ENCODE measurements around the gene CXCL14. TPM values are rescaled to one million over a fixed set of nuclear protein-coding genes. Genes with fewer than 3 reads are reported as not detected.

CXCL14 gene
- total RNA-seq, 1 experiment from 2014 or later, result not detected

DNA sequence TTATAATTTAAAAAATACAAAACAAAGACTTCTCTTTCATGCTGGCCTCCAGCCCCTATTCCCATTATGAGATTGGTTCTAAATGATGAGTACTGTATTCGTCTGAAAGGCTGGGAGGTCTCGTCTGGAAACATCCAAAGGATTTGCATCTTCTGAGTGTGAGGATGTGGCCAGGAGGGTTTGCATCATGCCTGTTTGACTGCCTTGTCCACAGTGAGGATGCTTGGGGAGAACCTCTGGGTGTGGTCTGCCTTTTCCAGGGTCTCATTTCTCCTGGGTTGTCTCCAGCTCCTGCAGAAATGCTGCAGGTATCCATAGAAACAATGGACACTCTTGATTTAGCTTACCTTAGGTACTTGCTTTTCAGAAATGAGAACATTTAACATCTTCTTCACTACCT lies 26.4 kb upstream of the CXCL14 start:
- Mint-ChIP-seq H3K9me3 (ENCODE audit: unreplicated experiment) (no peaks in the 10 kb centered on the region), H3K36me3 (ENCODE audit: insufficient read depth, unreplicated experiment) (no peaks in the 10 kb centered on the region), H3K27me3 (ENCODE audit: insufficient read depth, unreplicated experiment) (peaks cover 36% of the 10 kb centered on the region), H3K27ac (ENCODE audit: low read depth, unreplicated experiment) (no peak overlapping the region), H3K4me3 (ENCODE audit: unreplicated experiment) (no peak overlapping the region), H3K4me1 (ENCODE audit: insufficient read depth, unreplicated experiment) (no peaks in the 10 kb centered on the region)
- intact Hi-C loops (cut with micrococcal nuclease), result no loop called here
- TF ChIP-seq, protein P1, sequence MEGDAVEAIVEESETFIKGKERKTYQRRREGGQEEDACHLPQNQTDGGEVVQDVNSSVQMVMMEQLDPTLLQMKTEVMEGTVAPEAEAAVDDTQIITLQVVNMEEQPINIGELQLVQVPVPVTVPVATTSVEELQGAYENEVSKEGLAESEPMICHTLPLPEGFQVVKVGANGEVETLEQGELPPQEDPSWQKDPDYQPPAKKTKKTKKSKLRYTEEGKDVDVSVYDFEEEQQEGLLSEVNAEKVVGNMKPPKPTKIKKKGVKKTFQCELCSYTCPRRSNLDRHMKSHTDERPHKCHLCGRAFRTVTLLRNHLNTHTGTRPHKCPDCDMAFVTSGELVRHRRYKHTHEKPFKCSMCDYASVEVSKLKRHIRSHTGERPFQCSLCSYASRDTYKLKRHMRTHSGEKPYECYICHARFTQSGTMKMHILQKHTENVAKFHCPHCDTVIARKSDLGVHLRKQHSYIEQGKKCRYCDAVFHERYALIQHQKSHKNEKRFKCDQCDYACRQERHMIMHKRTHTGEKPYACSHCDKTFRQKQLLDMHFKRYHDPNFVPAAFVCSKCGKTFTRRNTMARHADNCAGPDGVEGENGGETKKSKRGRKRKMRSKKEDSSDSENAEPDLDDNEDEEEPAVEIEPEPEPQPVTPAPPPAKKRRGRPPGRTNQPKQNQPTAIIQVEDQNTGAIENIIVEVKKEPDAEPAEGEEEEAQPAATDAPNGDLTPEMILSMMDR (IDR thresholded peaks at IDR 0.05; ENCODE audit: unreplicated experiment), result no peak
- no peak for DNase-seq (ENCODE audit: unreplicated experiment)
- ChIA-PET CTCF (interaction anchor here (0.9 to 1.4 kb wide), 4 partner anchors 12 to 50 kb away, joined by 3 to 6 read pairs (median 3); no protein-coding TSS in a partner anchor), POLR2A (interaction anchor here (0.7 to 1.8 kb wide), 2 partner anchors 16 to 100 kb away, joined by 3 to 4 read pairs; no protein-coding TSS in a partner anchor)
- no TSS peak for BruUV-seq (replicated peaks)

GRCh38 chr5:135604056-135604455 lies 25.3 kb upstream of the CXCL14 start:
- H3K9me3 Mint-ChIP-seq (ENCODE audit: unreplicated experiment), result no peaks in the 10 kb centered on the region
- BruUV-seq (replicated peaks), result no TSS peak
- CTCF ChIA-PET, result interaction anchor here (0.6 to 1.4 kb wide), 2 partner anchors 11 to 635 kb away, joined by 3 to 6 read pairs; no protein-coding TSS in a partner anchor
- H3K27me3 Mint-ChIP-seq (ENCODE audit: insufficient read depth, unreplicated experiment), result peaks cover 47% of the 10 kb centered on the region
- no peak overlapping the region for H3K27ac Mint-ChIP-seq (ENCODE audit: low read depth, unreplicated experiment)
- POLR2A ChIA-PET, result no interaction called here
- DNase-seq (ENCODE audit: unreplicated experiment), result no peak
- TF ChIP-seq, protein P1 (IDR thresholded peaks at IDR 0.05; ENCODE audit: unreplicated experiment), result no peak
- no peak overlapping the region for H3K4me3 Mint-ChIP-seq (ENCODE audit: unreplicated experiment)
- H3K4me1 Mint-ChIP-seq (ENCODE audit: insufficient read depth, unreplicated experiment), result no peaks in the 10 kb centered on the region
- no peaks in the 10 kb centered on the region for H3K36me3 Mint-ChIP-seq (ENCODE audit: insufficient read depth, unreplicated experiment)
- intact Hi-C loops (cut with micrococcal nuclease), result no loop called here

DNA sequence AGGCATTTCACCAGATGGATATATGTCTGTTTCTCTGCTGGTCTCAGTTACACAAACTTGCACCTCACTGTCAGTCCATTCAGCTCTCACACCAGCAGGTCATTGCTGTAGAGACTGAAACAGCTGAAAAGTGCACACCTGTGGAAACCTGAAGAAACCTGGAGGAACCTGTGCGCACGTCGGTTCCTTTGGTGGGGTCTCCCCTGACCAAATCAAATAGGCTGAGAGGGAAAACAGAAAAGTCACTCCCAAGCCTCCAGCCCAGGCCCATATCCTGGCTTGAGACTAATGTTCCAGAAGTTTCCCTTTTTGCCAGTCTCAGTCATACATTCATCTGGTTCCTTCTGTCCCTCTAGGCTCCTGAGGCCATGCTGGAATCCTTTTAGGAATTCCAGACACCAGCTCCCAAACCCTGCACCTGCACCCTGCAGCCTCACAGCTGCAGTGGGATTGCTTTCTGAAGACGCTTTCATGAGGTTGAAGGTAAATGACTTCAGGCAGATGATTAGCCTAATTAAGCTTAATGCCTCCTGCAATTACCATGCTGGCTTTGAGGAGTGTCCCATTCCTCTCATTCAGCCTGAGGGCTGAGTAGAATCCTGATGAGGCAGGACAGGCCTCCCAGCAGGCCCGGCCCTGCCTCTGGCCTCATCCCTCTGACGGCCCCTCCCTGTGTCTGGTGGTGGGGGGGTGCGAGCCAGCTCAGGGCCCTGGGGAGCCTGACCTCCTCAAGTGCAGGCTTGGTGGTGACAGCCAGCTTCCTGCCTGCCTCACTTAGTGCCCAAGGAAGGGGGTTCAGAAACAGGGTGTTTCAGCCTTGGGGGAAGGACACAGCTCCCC lies 24.3 kb upstream of the CXCL14 start:
- TF ChIP-seq, protein P1 (IDR thresholded peaks at IDR 0.05; ENCODE audit: unreplicated experiment), result no peak
- Mint-ChIP-seq H3K9me3 (ENCODE audit: unreplicated experiment) (no peaks in the 10 kb centered on the region), H3K27ac (ENCODE audit: low read depth, unreplicated experiment) (no peak overlapping the region), H3K4me3 (ENCODE audit: unreplicated experiment) (no peak overlapping the region), H3K36me3 (ENCODE audit: insufficient read depth, unreplicated experiment) (no peaks in the 10 kb centered on the region), H3K4me1 (ENCODE audit: insufficient read depth, unreplicated experiment) (no peaks in the 10 kb centered on the region), H3K27me3 (ENCODE audit: insufficient read depth, unreplicated experiment) (peaks cover 47% of the 10 kb centered on the region)
- intact Hi-C loops (cut with micrococcal nuclease), result no loop called here
- DNase-seq (ENCODE audit: unreplicated experiment), result no peak
- ChIA-PET POLR2A (no interaction called here), CTCF (interaction anchor here (0.6 to 2.7 kb wide), 4 partner anchors 36 to 340 kb away, joined by 3 to 7 read pairs (median 4); no protein-coding TSS in a partner anchor)
- no TSS peak for BruUV-seq (replicated peaks)

GRCh38 chr5:135601466-135601865 lies 22.7 kb upstream of the CXCL14 start:
- Mint-ChIP-seq H3K27ac (ENCODE audit: low read depth, unreplicated experiment) (no peak overlapping the region), H3K4me1 (ENCODE audit: insufficient read depth, unreplicated experiment) (no peaks in the 10 kb centered on the region), H3K4me3 (ENCODE audit: unreplicated experiment) (no peak overlapping the region), H3K9me3 (ENCODE audit: unreplicated experiment) (no peaks in the 10 kb centered on the region), H3K36me3 (ENCODE audit: insufficient read depth, unreplicated experiment) (no peaks in the 10 kb centered on the region), H3K27me3 (ENCODE audit: insufficient read depth, unreplicated experiment) (peaks cover 31% of the 10 kb centered on the region)
- no peak for DNase-seq (ENCODE audit: unreplicated experiment)
- ChIA-PET CTCF (interaction anchor here (0.7 to 2.7 kb wide), 4 partner anchors 9 to 410 kb away, joined by 3 to 7 read pairs (median 4); no protein-coding TSS in a partner anchor), POLR2A (no interaction called here)
- no TSS peak for BruUV-seq (replicated peaks)
- intact Hi-C loops (cut with micrococcal nuclease), result no loop called here
- TF ChIP-seq, protein P1 (IDR thresholded peaks at IDR 0.05; ENCODE audit: unreplicated experiment), result no peak

Measured in MCF 10A (cell line).